Ishikawa (cell line): ENCODE results near the gene POLR3E.

Experiments used
- CEBPB ChIP-seq: IDR thresholded peaks from 2 replicates; pipeline ENCODE4 v1.6.1; 2012
- CREB1 ChIP-seq: IDR thresholded peaks from 2 replicates; pipeline ENCODE4 v1.6.1; 2012; ENCODE audit warnings: low read depth
- EGR1 ChIP-seq: IDR thresholded peaks from 2 replicates; pipeline ENCODE4 v1.6.1; 2012
- EP300 ChIP-seq: IDR thresholded peaks from 2 replicates; pipeline ENCODE4 v1.6.1; 2012; ENCODE audit warnings: borderline replicate concordance
- FOXM1 ChIP-seq: IDR thresholded peaks from 2 replicates; pipeline ENCODE4 v1.6.1; 2012; ENCODE audit warnings: low read depth, borderline replicate concordance
- MAX ChIP-seq: IDR thresholded peaks from 2 replicates; pipeline ENCODE4 v1.6.1; 2012
- NFIC ChIP-seq: IDR thresholded peaks from 2 replicates; pipeline ENCODE4 v1.6.1; 2012
- RAD21 ChIP-seq: IDR thresholded peaks from 2 replicates; pipeline ENCODE4 v1.6.1; 2012; ENCODE audit warnings: low read depth
- REST ChIP-seq: IDR thresholded peaks from 2 replicates; pipeline ENCODE4 v1.6.1; 2012; ENCODE audit warnings: low read depth, mild to moderate bottlenecking
- TAF1 ChIP-seq: IDR thresholded peaks from 2 replicates; pipeline ENCODE4 v1.6.1; 2012; ENCODE audit warnings: low read depth, mild to moderate bottlenecking
- TCF12 ChIP-seq: IDR thresholded peaks from 2 replicates; pipeline ENCODE4 v1.6.1; 2012; ENCODE audit warnings: low read depth
- USF1 ChIP-seq: IDR thresholded peaks from 2 replicates; pipeline ENCODE4 v1.6.1; 2012
- YY1 ChIP-seq: IDR thresholded peaks from 2 replicates; pipeline ENCODE4 v1.6.1; 2012; ENCODE audit warnings: low read depth
- ZBTB7A ChIP-seq: IDR thresholded peaks from 2 replicates; pipeline ENCODE4 v1.6.1; 2012; ENCODE audit warnings: low read depth

GRCh38 chr16:22257440-22257839, 39.8 kb upstream of the POLR3E start:
- TF ChIP-seq YY1 = no peak
- no peak for TF ChIP-seq TAF1
- no peak for TF ChIP-seq CEBPB
- TF ChIP-seq EP300 = no peak
- no peak for TF ChIP-seq NFIC
- TF ChIP-seq TCF12 = no peak
- no peak for TF ChIP-seq MAX
- no peak for TF ChIP-seq USF1
- no peak for TF ChIP-seq RAD21
- TF ChIP-seq FOXM1 = no peak
- TF ChIP-seq REST = no peak
- TF ChIP-seq EGR1 = no peak
- TF ChIP-seq ZBTB7A = no peak
- TF ChIP-seq CREB1 = no peak
